HG03571 (cell line): ENCODE measurements around the gene HINFP.

ENCODE experiments used
- ATAC-seq: cut with Tn5 transposase; IDR thresholded peaks from one replicate; pipeline ENCODE4 v1.9.1; 2021; ENCODE audit not compliant: unreplicated experiment

The HINFP gene

DNA sequence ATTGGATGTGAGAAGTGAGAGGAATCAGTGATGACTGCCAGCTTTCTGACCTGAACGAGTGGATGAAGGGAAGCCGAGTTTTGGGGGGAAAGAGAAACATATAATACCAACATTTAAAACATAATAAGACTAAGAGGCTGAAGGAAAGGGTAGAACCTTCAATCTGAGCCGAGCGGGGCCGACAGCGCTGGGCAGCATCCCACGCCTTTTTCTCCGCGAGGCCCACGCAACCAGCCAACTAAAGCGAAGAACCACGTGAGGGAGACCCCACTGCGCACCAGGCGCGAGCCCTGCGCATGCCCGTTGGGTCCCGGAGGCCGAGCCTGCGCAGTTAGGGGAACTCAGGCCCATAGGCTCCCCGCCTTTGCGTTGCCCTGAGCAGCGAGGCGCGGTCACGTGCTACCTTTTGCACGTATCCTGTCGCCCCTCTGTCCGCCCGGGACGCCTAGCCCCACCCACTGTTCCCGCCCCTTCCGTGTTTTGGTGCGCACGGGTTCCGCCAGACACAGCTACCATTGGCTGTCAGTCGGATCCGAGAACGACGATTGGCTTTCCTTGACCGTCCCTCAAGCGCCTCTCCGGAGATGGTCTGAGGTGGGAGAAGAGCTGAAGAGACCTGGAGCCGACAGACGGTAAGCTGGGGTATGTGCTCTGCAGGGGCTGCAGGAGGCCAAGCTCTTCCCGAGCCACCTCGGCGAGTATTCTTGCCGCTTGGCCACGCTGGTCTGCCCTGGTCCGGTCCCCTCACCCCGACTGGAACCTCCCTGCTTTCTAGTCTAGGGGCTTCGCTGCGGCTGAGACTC lies at the start of gene HINFP:
Gene HINFP (plus strand): TSS at position 573 of the 803 bp plus-strand sequence. CDS start 5,365 bp downstream, outside the sequence.
- ATAC-seq: peak; percentile 94

- no peak for ATAC-seq
Observed at GRCh38 chr11:119077839-119078238, 43.5 kb upstream of the HINFP start.

DNA sequence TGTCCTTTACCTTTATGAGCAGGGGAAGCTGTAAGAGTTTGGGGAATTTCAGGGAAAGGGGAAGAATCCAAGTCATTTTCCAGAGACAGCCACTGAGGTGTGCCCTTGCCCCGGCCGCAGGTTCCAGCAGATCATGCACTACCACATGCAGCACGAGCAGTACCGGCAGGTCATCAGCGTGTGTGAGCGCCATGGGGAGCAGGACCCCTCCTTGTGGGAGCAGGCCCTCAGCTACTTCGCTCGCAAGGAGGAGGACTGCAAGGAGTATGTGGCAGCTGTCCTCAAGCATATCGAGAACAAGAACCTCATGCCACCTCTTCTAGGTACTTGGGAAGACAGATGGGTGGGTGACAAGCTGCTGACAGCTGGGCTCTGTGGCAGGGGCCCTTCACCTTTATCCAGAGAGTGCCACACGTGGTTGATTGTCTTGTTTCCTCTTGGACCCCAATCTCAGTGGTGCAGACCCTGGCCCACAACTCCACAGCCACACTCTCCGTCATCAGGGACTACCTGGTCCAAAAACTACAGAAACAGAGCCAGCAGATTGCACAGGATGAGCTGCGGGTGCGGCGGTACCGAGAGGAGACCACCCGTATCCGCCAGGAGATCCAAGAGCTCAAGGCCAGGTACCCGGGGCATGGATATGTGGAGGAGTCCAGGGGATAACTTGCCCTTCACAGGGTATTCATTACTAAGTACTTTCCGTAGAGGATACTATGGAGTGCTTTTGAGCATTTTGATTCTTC lies 42.5 kb upstream of the HINFP start:
- no peak for ATAC-seq

- ATAC-seq: no peak
Observed at GRCh38 chr11:119081682-119082260, 39.6 kb upstream of the HINFP start.

DNA sequence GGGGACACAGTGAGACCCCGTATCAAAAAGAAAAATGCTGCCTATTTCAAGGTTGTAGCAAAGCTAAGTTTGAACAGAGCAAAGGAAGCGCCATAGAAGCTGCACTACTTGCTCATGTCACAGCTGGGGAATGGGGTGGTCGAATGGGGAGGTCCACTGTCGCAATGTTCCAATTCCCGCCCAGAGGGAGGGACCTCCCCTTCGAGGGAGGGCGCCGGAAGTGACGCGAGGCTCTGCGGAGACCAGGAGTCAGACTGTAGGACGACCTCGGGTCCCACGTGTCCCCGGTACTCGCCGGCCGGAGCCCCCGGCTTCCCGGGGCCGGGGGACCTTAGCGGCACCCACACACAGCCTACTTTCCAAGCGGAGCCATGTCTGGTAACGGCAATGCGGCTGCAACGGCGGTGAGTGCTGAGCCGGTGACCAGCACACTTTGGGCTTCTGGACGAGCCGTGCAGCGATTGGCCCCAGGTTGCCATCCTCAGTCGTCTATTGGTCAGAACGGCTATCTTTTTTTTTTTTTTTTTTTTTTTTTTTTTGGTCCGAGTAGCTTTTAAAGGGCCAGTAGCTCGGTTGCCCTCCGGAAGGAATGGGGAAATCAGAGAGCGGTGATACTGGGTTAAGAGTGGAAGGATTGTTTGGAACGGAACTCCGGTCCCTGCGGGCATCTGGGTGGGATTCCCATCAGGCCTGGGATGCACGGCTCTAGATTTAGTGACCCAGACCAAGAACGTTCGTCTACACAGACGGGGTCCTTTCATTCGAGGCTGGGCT lies 36.5 kb upstream of the HINFP start, which contains the start of gene HMBS:
Gene HMBS (plus strand): TSS at position 219 of the 774 bp plus-strand sequence. CDS start 153 bp downstream, at position 372.
- ATAC-seq: peak; percentile 86

GRCh38 chr11:119085437-119085847 lies 35.9 kb upstream of the HINFP start:
- peak; percentile 2 for ATAC-seq

GRCh38 chr11:119087123-119087522 lies 34.3 kb upstream of the HINFP start:
- no peak for ATAC-seq

- no peak for ATAC-seq
Observed at GRCh38 chr11:119087747-119088241, 33.6 kb upstream of the HINFP start.

GRCh38 chr11:119088406-119088805 lies 33.0 kb upstream of the HINFP start:
- ATAC-seq: no peak

GRCh38 chr11:119089319-119089718 lies 32.1 kb upstream of the HINFP start:
- ATAC-seq: no peak

GRCh38 chr11:119091178-119091577 lies 30.2 kb upstream of the HINFP start:
- ATAC-seq: no peak

DNA sequence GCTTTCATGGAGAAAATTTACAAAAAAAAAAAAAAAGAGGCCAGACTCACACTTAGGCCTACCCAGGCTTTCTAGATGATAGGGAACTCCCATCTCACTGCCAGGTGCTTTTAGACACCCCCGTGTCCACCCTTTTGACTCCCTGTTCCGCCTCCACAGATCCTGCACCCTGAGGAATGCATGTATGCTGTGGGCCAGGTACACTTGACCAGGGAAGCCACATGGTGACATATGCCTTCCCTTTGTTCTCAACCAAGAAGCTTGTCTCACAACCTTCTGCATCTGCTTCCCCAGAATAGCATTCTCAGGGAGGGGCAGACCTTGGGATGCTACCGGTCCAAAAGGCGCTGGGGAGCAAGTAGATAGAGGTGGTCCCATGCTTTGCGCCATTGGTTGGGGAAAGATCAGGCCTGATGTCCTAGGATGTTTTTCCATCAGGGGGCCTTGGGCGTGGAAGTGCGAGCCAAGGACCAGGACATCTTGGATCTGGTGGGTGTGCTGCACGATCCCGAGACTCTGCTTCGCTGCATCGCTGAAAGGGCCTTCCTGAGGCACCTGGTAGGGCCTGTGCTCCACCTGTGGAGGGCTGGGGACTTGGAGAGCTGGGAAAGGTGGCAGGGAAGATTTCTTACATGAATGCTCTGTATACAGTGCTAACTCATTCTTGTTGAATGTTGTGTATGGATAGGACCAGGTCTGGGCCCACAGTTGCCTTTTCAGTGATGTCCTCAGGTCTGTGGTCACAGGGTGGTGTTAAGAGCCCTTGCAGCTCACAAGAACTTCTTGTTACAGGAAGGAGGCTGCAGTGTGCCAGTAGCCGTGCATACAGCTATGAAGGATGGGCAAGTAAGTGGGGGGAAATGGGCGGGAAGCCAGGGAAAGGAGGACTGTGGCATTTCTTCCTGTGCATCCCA lies 29.2 kb upstream of the HINFP start:
- ATAC-seq: no peak

- ATAC-seq: no peak
Observed at GRCh38 chr11:119092880-119093842, 28.2 kb upstream of the HINFP start.

GRCh38 chr11:119093942-119094815 lies 27.2 kb upstream of the HINFP start:
- no peak for ATAC-seq

GRCh38 chr11:119094816-119095065 lies 26.6 kb upstream of the HINFP start:
- peak; percentile 28 for ATAC-seq

DNA sequence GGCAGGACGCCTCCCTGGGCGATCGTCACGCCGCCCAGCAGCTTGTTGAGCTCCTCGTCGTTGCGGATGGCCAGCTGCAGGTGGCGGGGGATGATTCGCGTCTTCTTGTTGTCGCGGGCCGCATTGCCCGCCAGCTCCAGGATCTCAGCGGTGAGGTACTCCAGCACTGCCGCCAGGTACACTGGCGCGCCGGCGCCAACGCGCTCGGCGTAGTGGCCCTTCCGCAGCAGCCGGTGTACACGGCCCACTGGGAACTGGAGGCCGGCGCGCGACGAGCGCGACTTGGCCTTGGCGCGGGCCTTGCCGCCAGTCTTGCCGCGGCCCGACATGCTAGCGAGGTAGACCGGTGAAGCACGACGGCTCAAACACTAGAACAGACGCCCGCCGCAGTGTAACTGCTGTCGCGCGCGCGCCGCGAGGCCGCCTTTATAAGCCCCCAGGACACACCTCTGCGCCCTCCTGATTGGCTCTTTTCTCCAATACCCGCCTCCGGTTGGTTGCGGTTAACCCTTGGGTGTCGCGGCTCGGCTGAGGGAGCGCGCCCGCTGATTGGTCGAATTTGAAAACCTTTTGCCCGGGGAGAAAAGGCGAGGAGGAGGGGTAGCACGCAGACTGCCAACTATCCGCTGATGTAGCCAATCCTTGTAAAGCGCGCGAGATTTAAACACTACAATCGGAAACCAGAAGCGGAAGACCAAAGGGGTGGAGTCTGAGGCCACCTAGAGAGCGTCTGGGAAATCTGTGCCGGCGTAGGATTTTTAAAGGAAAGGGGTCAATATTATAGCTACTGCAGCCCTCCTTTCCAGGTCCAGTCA lies 26.1 kb upstream of the HINFP start:
- peak; percentile 82 for ATAC-seq

GRCh38 chr11:119099711-119100110 lies 21.7 kb upstream of the HINFP start:
- ATAC-seq: no peak
